ENCODE measurements around the gene TLDC2.
"Not testable (repeated sequence)": the region's sequence is repeated elsewhere in the genome, so short reads cannot be mapped to it uniquely, and the experiment has no call there.

Gene TLDC2

GRCh38 chr20:36866681-36867495, 9.1 kb upstream of the TLDC2 start:
- peak; percentile 68 for DNase-seq (ENCODE audit: low spot score)

DNA sequence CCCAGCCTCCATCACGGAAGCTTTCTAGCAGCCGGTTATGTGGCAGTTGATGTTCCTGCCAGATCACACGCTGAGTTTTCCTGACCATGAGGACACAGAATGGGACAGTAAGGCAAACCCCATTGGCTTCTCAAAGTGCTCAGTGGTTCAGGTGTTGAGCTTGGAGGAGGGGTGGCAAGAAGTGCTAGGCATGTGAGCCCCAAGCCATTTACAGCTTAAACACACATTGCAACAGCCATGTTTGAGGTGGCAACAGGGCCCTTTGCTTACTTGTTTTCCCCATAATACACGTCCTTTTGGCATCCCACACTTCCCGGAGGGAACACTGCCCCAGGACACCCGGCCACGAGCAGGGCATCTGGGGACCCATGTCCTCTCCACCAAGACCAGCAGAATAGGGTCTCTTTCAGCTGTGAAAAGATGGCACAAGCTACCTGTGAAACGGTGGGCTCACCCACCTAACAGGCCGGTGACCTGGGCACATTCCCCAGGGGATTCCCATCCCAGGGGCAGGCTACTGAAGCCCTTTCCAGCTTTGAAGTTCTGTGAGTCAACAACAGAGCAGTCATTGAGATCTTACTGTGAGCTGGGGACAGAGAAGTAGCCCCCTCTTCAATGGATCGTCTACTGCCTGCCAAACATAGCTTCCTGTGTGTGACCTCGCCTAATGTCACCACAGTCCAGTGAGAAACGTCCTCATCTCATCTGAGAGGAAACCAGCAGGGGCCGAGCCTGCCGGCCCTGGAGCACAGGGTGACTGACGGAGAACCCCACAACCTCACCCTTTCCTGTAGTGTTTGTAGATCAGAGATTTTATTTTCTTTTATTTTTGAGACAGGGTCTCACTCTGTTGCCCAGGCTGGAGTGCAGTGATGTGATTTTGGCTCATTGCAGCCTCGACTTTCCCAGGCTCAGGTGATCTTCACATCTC, 4.0 kb upstream of the TLDC2 start:
- DNase-seq (ENCODE audit: low spot score): no peak

- DNase-seq (ENCODE audit: low spot score): no peak
Observed at GRCh38 chr20:36872852-36873251, 3.1 kb upstream of the TLDC2 start.

GRCh38 chr20:36873498-36874189, 2.3 kb upstream of the TLDC2 start:
- DNase-seq (ENCODE audit: low spot score): no peak

GRCh38 chr20:36875093-36875492, 845 bp upstream of the TLDC2 start:
- DNase-seq (ENCODE audit: low spot score): not testable (repeated sequence)

- DNase-seq (ENCODE audit: low spot score): no peak
Observed at GRCh38 chr20:36876473-36876833, 515 bp downstream of the TLDC2 start.

- no peak for DNase-seq (ENCODE audit: low spot score)
Observed at GRCh38 chr20:36878941-36879340, 3.0 kb downstream of the TLDC2 start.

DNA sequence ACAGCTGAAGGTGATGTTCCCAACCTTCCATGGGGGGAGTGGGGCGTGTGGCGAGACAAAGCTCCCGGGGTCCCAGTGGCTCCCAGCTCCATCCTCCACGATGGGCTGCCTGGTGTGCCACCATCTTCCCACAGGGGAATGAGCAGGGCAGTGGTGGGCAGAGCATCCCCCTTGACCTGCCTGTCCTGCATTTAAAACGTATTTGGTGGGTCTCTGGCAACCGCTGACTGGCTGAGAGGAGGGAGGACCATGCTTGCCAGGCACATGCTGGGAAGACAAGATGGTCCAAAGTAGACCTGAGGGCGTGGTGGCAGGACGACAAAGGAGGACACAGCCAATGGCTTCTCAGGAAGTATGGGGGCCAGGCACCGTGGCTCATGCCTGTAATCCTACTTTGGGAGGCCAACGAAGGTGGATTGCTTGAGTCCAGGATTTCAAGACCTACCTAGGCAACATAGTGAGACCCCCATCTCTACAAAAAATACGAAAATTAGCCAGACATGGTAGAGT, 4.9 kb downstream of the TLDC2 start:
- DNase-seq (ENCODE audit: low spot score): no peak

DNA sequence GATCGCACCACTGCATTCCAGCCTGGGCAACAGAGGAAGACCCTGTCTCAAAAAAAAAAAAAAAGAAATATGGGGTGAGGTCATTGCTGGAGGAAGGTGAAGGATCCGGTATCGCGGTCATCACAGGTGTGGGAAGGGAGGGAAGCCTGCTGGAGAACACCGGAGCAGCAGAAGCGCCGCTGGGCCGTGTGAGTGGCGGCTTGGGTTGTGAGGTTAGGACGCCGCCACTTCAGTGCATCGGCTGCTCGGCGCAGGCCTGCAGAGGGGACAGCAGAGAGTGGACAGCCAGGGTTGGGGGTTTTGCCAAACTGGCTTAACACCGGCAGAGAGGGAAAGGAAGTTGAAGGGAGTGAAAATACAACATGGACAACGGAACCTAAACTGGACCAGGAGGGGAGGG, 5.4 kb downstream of the TLDC2 start:
- no peak for DNase-seq (ENCODE audit: low spot score)

- DNase-seq (ENCODE audit: low spot score): no peak
Observed at GRCh38 chr20:36881888-36882287, 6.0 kb downstream of the TLDC2 start.

DNA sequence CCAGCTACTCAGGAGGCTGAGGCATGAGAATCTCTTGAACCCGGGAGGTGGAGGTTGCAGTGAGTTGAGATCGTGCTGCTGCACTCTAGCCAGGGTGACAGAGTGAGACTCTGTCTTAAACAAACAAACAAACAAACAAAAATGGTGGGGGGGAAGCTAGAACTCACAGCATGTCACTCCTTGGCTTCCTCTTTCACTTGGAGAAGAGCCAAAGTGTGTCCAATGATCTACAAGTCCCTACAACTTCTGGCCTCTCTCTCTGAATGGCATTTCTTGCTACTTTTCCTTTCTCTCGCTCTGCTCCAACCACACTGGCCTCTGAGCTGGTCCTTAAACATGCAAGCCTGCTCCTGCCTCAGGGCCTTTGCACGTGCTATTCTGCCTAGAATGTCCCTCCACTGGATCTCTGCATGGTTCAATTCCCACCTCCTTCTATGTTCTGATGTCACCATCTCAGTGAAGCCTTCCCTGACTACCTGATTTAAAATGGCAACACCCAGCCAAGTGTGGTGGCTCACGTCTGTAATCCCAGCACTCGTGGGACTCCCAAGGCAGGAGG, 8.1 kb downstream of the TLDC2 start:
- no peak for DNase-seq (ENCODE audit: low spot score)

- DNase-seq (ENCODE audit: low spot score): no peak
Observed at GRCh38 chr20:36885356-36885755, 9.4 kb downstream of the TLDC2 start.

GRCh38 chr20:36886859-36887751, 11.2 kb downstream of the TLDC2 start:
- DNase-seq (ENCODE audit: low spot score): peak; percentile 92

DNA sequence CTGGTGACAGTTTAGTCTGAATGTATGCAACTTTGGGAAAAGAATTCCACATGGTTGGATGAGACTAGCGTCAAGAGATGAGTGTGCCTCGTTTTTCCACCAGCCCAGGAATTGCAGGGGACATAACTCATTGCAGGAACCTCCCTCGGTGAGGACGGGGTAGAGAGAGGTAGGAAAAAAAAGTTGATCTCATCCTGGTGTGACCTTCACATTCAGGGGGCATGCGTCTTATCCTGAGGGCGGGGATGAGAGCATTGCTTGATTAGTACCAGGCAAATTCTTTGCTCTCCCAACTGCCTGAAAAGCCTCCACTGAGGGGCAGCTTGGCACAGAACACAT, 11.8 kb downstream of the TLDC2 start:
- DNase-seq (ENCODE audit: low spot score): peak; percentile 39

- DNase-seq (ENCODE audit: low spot score): no peak
Observed at GRCh38 chr20:36888880-36889516, 13.1 kb downstream of the TLDC2 start.

DNA sequence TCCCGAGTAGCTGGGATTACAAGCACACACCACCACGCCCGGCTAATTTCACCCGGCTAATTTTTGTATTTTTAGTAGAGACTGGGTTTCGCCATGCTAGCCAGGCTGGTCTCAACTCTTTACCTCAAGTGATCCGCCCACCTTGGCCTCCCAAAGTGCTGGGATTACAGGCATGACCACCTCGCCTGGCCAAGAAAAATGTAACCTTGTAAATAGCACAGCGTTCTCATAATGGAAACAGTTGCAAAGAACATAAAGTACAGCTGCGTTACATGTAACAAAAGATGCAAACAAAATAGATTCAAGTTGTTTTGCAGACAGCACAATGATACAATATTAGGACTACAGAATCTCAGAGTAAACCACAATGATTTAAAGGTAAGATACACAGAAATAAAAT, 14.6 kb downstream of the TLDC2 start:
- no peak for DNase-seq (ENCODE audit: low spot score)

DNA sequence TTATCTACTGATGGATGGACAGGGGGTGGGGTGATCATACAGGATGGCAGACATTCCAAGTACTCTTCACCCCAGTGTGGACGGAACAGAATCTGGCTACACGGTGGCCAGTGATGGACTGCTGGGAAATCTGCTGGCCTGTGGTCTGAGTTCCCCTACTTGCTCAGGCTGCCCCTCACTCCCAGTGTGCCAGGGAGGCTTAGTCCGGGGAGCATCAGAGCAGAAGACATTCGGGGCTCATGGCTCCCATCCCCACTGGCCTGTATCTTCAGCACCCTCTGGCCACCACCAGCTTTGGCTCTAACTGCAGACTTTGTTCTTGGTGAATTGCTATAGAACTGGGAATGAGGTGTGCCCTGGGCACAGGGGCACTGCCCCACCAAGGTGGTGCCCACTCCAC, 15.3 kb downstream of the TLDC2 start:
- DNase-seq (ENCODE audit: low spot score): no peak

DNA sequence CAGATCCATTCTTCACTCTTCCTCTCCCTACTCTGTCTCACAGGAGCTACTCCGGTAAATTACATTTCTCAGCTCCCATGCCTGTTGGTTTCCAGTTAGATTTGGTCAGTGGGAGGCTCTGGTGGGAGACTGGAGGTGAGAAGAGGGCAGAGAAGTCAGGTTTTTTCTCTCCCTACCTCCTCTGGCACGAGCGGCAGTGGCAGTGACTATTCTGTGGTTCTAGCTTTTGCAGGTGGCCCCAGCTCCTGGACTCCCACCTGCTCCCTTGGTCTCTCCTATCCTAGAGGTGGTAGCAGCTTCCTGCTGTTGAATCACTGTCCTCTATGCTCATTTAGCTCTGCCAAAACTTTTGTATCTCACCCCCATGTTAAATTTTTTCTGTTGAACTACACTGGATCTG, 17.9 kb downstream of the TLDC2 start:
- no peak for DNase-seq (ENCODE audit: low spot score)

GRCh38 chr20:36895036-36895435, 19.1 kb downstream of the TLDC2 start:
- DNase-seq (ENCODE audit: low spot score): no peak

DNA sequence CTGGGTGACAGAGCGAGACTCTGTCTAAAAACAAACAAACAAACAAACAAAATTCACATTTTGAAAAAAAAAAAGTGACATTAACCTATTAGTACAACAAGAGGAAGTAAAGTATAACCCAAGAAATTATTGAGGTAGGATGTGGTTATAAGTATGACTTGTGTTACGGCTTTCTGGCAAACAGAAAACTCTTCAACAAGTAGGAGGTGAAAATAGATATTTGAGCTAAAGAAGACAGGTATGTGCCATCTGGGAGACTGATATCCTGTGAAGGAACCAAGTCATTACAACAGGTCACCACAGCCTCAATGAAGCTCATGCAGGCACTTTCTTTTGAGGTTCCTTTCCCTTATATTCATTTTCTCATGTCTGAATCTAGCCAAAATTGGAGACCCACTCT, 28.8 kb downstream of the TLDC2 start:
- no peak for DNase-seq (ENCODE audit: low spot score)

DNA sequence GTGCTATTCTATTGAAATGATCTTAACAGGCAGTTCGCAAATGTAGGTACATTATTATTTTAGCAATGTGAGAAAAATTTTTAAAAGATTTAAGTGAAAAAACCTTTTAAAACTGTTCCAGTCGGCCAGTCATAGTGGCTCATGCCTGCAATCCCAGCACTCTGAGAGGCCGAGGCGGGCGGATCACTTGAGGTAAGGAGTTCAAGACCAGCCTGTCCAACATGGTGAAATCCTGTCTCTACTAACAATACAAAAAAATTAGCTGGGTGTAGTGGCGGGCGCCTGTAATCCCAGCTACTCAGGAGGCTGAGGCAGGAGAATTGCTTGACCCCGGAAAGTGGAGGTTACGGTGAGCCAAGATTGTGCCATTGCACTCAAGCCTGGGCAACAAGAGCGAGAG, 29.6 kb downstream of the TLDC2 start:
- not testable (repeated sequence) for DNase-seq (ENCODE audit: low spot score)
